Brain microvascular endothelial cell (primary cell): Measurements from ENCODE around the gene IKZF3.

Experiments
- DNase-seq: peaks from one replicate; pipeline ENCODE4 v3.0.0-alpha.2; 2020
- H3K27ac ChIP-seq: fragments of 250-450 bp; sonication (Bioruptor Pico); 2 replicates; pipeline ENCODE4 v1.5.1; 2020; ENCODE audit warnings: mild to moderate bottlenecking, moderate library complexity
- H3K27me3 ChIP-seq: fragments of 250-450 bp; sonication (Bioruptor Pico); replicated peaks from 2 replicates; pipeline ENCODE4 v1.5.1; 2020; ENCODE audit warnings: mild to moderate bottlenecking
- H3K36me3 ChIP-seq: fragments of 250-450 bp; sonication (Bioruptor Pico); replicated peaks from 2 replicates; pipeline ENCODE4 v1.5.1; 2020; ENCODE audit warnings: mild to moderate bottlenecking
- H3K4me3 ChIP-seq: 2 replicates; pipeline ENCODE4 v1.5.1; 2011; ENCODE audit warnings: low read depth, mild to moderate bottlenecking, control low read depth, low read length, moderate library complexity
- CTCF ChIP-seq: IDR thresholded peaks from 2 replicates; pipeline ENCODE4 v1.5.1; 2011; ENCODE audit warnings: low read depth, mild to moderate bottlenecking, moderate library complexity, low read length, control low read depth, inconsistent platforms; ENCODE audit errors: missing control alignments
- in situ Hi-C: cut with HindIII; loops from 2 replicates; pipeline ENCODE4 v1.10.0; 2017; ENCODE audit warnings: low sequenced_read_pairs, low pct_ligation_motif_present

Gene IKZF3

GRCh38 chr17:39808409-39808997, 55.6 kb downstream of the IKZF3 start:
- no peak for DNase-seq
- Histone ChIP-seq H3K36me3 (no peaks in the 10 kb centered on the region), H3K27me3 (peaks cover 25% of the 10 kb centered on the region), H3K4me3 (no peak overlapping the region), H3K27ac (no peak overlapping the region)
- in situ Hi-C loops, result no loop called here
- TF ChIP-seq CTCF, result no peak

- Histone ChIP-seq H3K27me3 (peaks cover 26% of the 10 kb centered on the region), H3K36me3 (no peaks in the 10 kb centered on the region), H3K4me3 (no peak overlapping the region), H3K27ac (no peak overlapping the region)
- DNase-seq, result no peak
- no peak for TF ChIP-seq CTCF
- in situ Hi-C loops, result no loop called here
These were observed 59.3 kb downstream of the IKZF3 start for GRCh38 chr17:39804839-39805238.

- in situ Hi-C loops, result no loop called here
- H3K4me3 ChIP-seq, result no peak overlapping the region
- H3K27me3 ChIP-seq, result peaks cover 12% of the 10 kb centered on the region
- no peaks in the 10 kb centered on the region for H3K36me3 ChIP-seq
- DNase-seq, result no peak
- H3K27ac ChIP-seq, result no peak overlapping the region
- no peak for TF ChIP-seq CTCF
These were observed 63.1 kb downstream of the IKZF3 start for GRCh38 chr17:39801055-39801454.

GRCh38 chr17:39800540-39800939, 63.6 kb downstream of the IKZF3 start:
- Histone ChIP-seq H3K27ac (no peak overlapping the region), H3K27me3 (peaks cover 10% of the 10 kb centered on the region), H3K36me3 (no peaks in the 10 kb centered on the region), H3K4me3 (no peak overlapping the region)
- in situ Hi-C loops, result no loop called here
- no peak for DNase-seq
- TF ChIP-seq CTCF, result no peak

GRCh38 chr17:39799395-39799794, 64.7 kb downstream of the IKZF3 start:
- TF ChIP-seq CTCF, result no peak
- no peak for DNase-seq
- H3K4me3 ChIP-seq, result no peak overlapping the region
- no peak overlapping the region for H3K27ac ChIP-seq
- in situ Hi-C loops, result no loop called here
- peaks cover 13% of the 10 kb centered on the region for H3K27me3 ChIP-seq
- no peaks in the 10 kb centered on the region for H3K36me3 ChIP-seq
